Lung (tissue), 12 donors: Measurements from ENCODE around the gene PPIL1. TPM values are rescaled to one million over a fixed set of nuclear protein-coding genes. Genes with fewer than 3 reads are reported as not detected.
"Not testable (repeated sequence)": the region's sequence is repeated elsewhere in the genome, so short reads cannot be mapped to it uniquely, and the experiment has no call there.

ENCODE experiments used
- ATAC-seq: fragments of 200-7000 bp; cut with Tn5 transposase; one replicate; pipeline ENCODE4 v1.9.1; 2020; ENCODE audit warnings: moderate number of reproducible peaks; ENCODE audit not compliant: insufficient read depth, low FRiP score
- DNase-seq, 3 donors: peaks; one replicate each; pipeline ENCODE4 v3.0.0-alpha.2; 2013 to 2017
- H3K27ac ChIP-seq, 2 donors: one replicate each; pipeline ENCODE4 v1.5.1; 2013; ENCODE audit warnings: mild to moderate bottlenecking in 2 of 2, moderate library complexity in 2 of 2, control low read depth in 1 of 2, inconsistent platforms in 1 of 2, low read depth in 1 of 2, low read length in 1 of 2
- H3K27me3 ChIP-seq, 3 donors: one replicate each; pipeline ENCODE4 v1.5.1; 2013; ENCODE audit warnings: low read length in 2 of 3; ENCODE audit not compliant: control insufficient read depth in 3 of 3, insufficient read depth in 3 of 3
- H3K36me3 ChIP-seq, 4 donors: one replicate each; pipeline ENCODE4 v1.5.1; 2013; ENCODE audit warnings: low read length in 4 of 4, mild to moderate bottlenecking in 1 of 4, moderate library complexity in 1 of 4; ENCODE audit not compliant: control insufficient read depth in 4 of 4, insufficient read depth in 4 of 4
- H3K4me1 ChIP-seq, 5 donors: one replicate each; pipeline ENCODE4 v1.5.1; 2013; ENCODE audit warnings: low read length in 5 of 5, mild to moderate bottlenecking in 2 of 5, moderate library complexity in 1 of 5; ENCODE audit not compliant: control insufficient read depth in 5 of 5, insufficient read depth in 5 of 5
- H3K4me3 ChIP-seq: one replicate; pipeline ENCODE4 v1.5.1; 2013; ENCODE audit warnings: mild to moderate bottlenecking, control low read depth, moderate library complexity
- H3K9ac ChIP-seq, 2 donors: one replicate each; pipeline ENCODE4 v1.5.1; 2013; ENCODE audit warnings: low read length in 2 of 2, control low read depth in 1 of 2; ENCODE audit not compliant: insufficient read depth in 1 of 2
- H3K9me3 ChIP-seq, 4 donors: one replicate each; pipeline ENCODE4 v1.5.1; 2013; ENCODE audit warnings: low read length in 3 of 4, mild to moderate bottlenecking in 1 of 4, moderate library complexity in 1 of 4; ENCODE audit not compliant: control insufficient read depth in 4 of 4, insufficient read depth in 3 of 4
- CTCF ChIP-seq: IDR thresholded peaks from 2 replicates; pipeline ENCODE4 v1.5.1; 2012; ENCODE audit warnings: mild to moderate bottlenecking; ENCODE audit errors: control extremely low read depth, extremely low read depth
- WGBS, 2 donors: extraction: QIAGEN DNeasy Blood & Tissue Kit; methylation state at CpG; one replicate each; pipeline ENCODE4 v1.1.7; 2013; 5-methylcytosine and 5-hydroxymethylcytosine counted together
- polyA plus RNA-seq, 2 donors: library from polyadenylated mRNA; stranded (reverse); fragments of 200-250 nt; gene quantifications; one replicate each; pipeline ENCODE4 v1.2.1, GENCODE V29; 2013
- total RNA-seq, 2 donors: library from RNA; depleted of rRNA in 1 of 2; stranded (reverse); fragments of >200 nt in 1 of 2; gene quantifications; one replicate each; pipeline ENCODE4 v1.2.1, GENCODE V29; 2014 to 2021
- donor health status: control.
- donor health status: control.
- donor health status: Bipolar disorder and iron deficiency.
- donor health status: healthy.
- donor health status: DM: yes; HTN: yes; CAD: no.

Gene PPIL1
- total and polyA plus RNA-seq, 4 donors = 12.3 to 30.2 (median 20.1) TPM

- WGBS, 2 donors = 96% methylated on average over 7 of the region's 7 CpGs
- TF ChIP-seq CTCF = no peak
- peaks cover 0 to 7% (median 0%) of the 10 kb centered on the region in 5 donors for H3K4me1 ChIP-seq
Measured at GRCh38 chr6:36814249-36814648, 60.4 kb downstream of the PPIL1 start.

GRCh38 chr6:36813526-36813925 lies 61.1 kb downstream of the PPIL1 start:
- H3K9me3 ChIP-seq = no peaks in the 10 kb centered on the region
- WGBS, 2 donors = 66 to 85% methylated on average over 3 of the region's 3 CpGs
- DNase-seq = no peak
- peaks cover 0 to 7% (median 0%) of the 10 kb centered on the region in 5 donors for H3K4me1 ChIP-seq
- ATAC-seq = no peak
- no peaks in the 10 kb centered on the region for H3K27me3 ChIP-seq
- no peak overlapping the region for H3K4me3 ChIP-seq
- no peaks in the 10 kb centered on the region for H3K36me3 ChIP-seq
- TF ChIP-seq CTCF = no peak
- H3K27ac ChIP-seq = no peak overlapping the region
- H3K9ac ChIP-seq = no peak overlapping the region

More at GRCh38 chr6:36814249-36814648, 60.4 kb downstream of the PPIL1 start:
- Histone ChIP-seq H3K9ac (no peak overlapping the region), H3K4me3 (no peak overlapping the region), H3K27ac (no peak overlapping the region), H3K27me3 (no peaks in the 10 kb centered on the region), H3K36me3 (no peaks in the 10 kb centered on the region), H3K9me3 (no peaks in the 10 kb centered on the region)
- ATAC-seq (no peak), DNase-seq (no peak)

GRCh38 chr6:36813047-36813446 lies 61.6 kb downstream of the PPIL1 start:
- H3K36me3 ChIP-seq, H3K27me3 ChIP-seq, H3K27ac ChIP-seq, H3K9me3 ChIP-seq, DNase-seq, H3K4me3 ChIP-seq, H3K4me1 ChIP-seq, H3K9ac ChIP-seq, ATAC-seq: not testable (repeated sequence)
- 92 to 93% methylated on average over 3 of the region's 3 CpGs for WGBS, 2 donors

GRCh38 chr6:36809941-36810803 lies 64.4 kb downstream of the PPIL1 start:
- 94% methylated on average over 16 of the region's 16 CpGs for WGBS, 2 donors

More at GRCh38 chr6:36809941-36810803, 64.4 kb downstream of the PPIL1 start:
- ATAC-seq (no peak), DNase-seq (no peak)
- H3K4me3 ChIP-seq = no peak overlapping the region
- H3K27me3 ChIP-seq = peaks cover 0 to 3% (median 0%) of the 10 kb centered on the region in 3 donors
- no peaks in the 10 kb centered on the region for H3K36me3 ChIP-seq
- H3K4me1 ChIP-seq = peaks cover 0 to 7% (median 0%) of the 10 kb centered on the region in 5 donors
- no peak for TF ChIP-seq CTCF
- no peak overlapping the region for H3K9ac ChIP-seq
- no peaks in the 10 kb centered on the region for H3K9me3 ChIP-seq
- H3K27ac ChIP-seq = no peak overlapping the region
